Activated CD4-positive, alpha-beta memory T cell treated with anti-CD3 and anti-CD28 coated beads, Interleukin-2, amount 10 ng/mL, durations not matched to agents 7 days and 5 days (primary cell): Measurements from ENCODE around the gene SNX30. TPM values are rescaled to one million over a fixed set of nuclear protein-coding genes. Genes with fewer than 3 reads are reported as not detected.
A peak's percentile ranks its signal among the peaks of the same experiment; 100 is the strongest.
"Not testable (repeated sequence)": the region's sequence is repeated elsewhere in the genome, so short reads cannot be mapped to it uniquely, and the experiment has no call there.

Experiments used
- CTCF ChIA-PET: fragments of 350-600 bp; sonication (Branson Sonifier 250); formaldehyde crosslinking; loops from one replicate; lab custom pipeline; 2021; ENCODE audit warnings: antibody characterized with exemption, inconsistent platforms; lab: Charles Lee
- POLR2A ChIA-PET: fragments of 350-600 bp; sonication (Branson Sonifier 250); formaldehyde crosslinking; loops from one replicate; lab custom pipeline; 2021; ENCODE audit warnings: antibody characterized with exemption; lab: Charles Lee
- DNase-seq: peaks from one replicate; pipeline ENCODE4 v3.0.0-alpha.2; 2020
- H3K27ac Mint-ChIP-seq: one replicate; pipeline ENCODE4 v1.8.0; 2021; ENCODE audit warnings: mild to moderate bottlenecking, mixed read lengths
- H3K27me3 Mint-ChIP-seq: one replicate; pipeline ENCODE4 v1.8.0; 2021; ENCODE audit warnings: mixed read lengths
- H3K36me3 Mint-ChIP-seq: one replicate; pipeline ENCODE4 v1.8.0; 2021; ENCODE audit warnings: low read depth, mixed read lengths
- H3K4me1 Mint-ChIP-seq: one replicate; pipeline ENCODE4 v1.8.0; 2021; ENCODE audit warnings: mixed read lengths
- H3K4me3 Mint-ChIP-seq: one replicate; pipeline ENCODE4 v1.8.0; 2021; ENCODE audit warnings: mild to moderate bottlenecking, mixed read lengths
- H3K9me3 Mint-ChIP-seq: one replicate; pipeline ENCODE4 v1.8.0; 2021; ENCODE audit warnings: mixed read lengths
- total RNA-seq, 2 experiments: library from RNA; stranded (reverse); gene quantifications; one replicate each; pipeline ENCODE4 v1.2.3, GENCODE V29; 2021

The SNX30 gene, protein sequence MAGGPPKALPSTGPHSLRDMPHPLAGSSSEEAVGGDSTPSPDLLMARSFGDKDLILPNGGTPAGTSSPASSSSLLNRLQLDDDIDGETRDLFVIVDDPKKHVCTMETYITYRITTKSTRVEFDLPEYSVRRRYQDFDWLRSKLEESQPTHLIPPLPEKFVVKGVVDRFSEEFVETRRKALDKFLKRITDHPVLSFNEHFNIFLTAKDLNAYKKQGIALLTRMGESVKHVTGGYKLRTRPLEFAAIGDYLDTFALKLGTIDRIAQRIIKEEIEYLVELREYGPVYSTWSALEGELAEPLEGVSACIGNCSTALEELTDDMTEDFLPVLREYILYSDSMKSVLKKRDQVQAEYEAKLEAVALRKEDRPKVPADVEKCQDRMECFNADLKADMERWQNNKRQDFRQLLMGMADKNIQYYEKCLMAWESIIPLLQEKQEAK
- 1 to 10 TPM; 8.2 to 8.4 TPM for total RNA-seq

DNA sequence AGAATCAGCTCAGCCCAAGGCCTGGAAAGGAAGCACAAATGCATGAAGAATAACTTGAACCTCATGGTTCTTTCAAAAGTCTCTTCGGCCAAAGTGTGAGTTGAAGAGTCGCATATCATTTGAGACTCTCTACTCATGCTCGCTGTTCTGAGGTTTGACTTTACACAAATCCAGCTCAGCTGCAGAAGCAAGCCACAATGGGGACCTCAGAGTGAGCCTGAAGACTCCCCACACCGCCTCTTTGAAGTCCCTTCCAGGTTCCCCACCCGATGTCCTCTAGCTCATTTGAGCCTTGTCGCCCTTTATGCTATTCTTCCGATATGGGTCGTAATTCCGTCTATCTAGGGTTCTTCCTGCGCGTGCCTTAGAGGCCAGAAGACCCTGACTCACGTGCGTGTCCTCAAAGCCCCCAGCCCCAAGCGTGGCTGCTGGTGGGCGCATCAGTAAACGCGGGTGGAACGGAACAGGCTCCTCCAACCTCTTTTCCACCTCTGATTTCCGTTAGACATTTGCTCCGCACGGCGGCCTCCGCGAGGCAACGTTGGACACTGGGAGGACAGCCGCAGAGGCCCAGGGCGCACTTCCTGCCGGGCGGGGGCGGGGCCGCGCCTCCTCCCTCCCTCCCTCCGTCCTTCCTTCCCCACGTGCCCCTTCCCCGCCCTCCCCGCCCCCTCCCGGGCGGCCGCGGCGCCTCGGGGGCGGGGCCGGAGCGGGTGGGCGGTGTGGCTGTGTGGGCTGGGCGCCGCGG lies at the start of gene SNX30:
SNX30 (plus strand) TSS at position 745 of the 748 bp plus-strand sequence. CDS start 242 bp downstream, outside the sequence.
- H3K36me3 Mint-ChIP-seq = peaks cover 2% of the 10 kb centered on the region
- POLR2A ChIA-PET = interaction anchor here (1.2 to 5.7 kb wide), 6 partner anchors 13 to 373 kb away, joined by 3 to 49 read pairs (median 4); partner anchors contain the start of genes HSDL2, INIP and KIAA1958
- peaks cover 7% of the 10 kb centered on the region for H3K27me3 Mint-ChIP-seq
- H3K4me1 Mint-ChIP-seq = peaks cover 56% of the 10 kb centered on the region
- peak within 1 kb of the TSS; percentile 78 for H3K4me3 Mint-ChIP-seq
- DNase-seq = peak; percentile 83
- H3K9me3 Mint-ChIP-seq = no peaks in the 10 kb centered on the region
- H3K27ac Mint-ChIP-seq = peak within 1 kb of the TSS; percentile 72
- CTCF ChIA-PET = interaction anchor here (1.2 to 1.3 kb wide), 2 partner anchors 31 to 33 kb away, joined by 4 read pairs; partner anchors contain the start of gene INIP

- POLR2A ChIA-PET = no interaction called here
- CTCF ChIA-PET = no interaction called here
- no peak for DNase-seq
- Mint-ChIP-seq H3K4me3 (no peak overlapping the region), H3K27ac (no peak overlapping the region), H3K36me3 (peaks cover 28% of the 10 kb centered on the region), H3K4me1 (peaks cover 15% of the 10 kb centered on the region), H3K27me3 (no peaks in the 10 kb centered on the region), H3K9me3 (no peaks in the 10 kb centered on the region)
These were observed 47.3 kb upstream of the SNX30 start for GRCh38 chr9:112703304-112703703.

GRCh38 chr9:112705768-112706427 lies 44.7 kb upstream of the SNX30 start:
- CTCF ChIA-PET = no interaction called here
- H3K27me3 Mint-ChIP-seq = no peaks in the 10 kb centered on the region
- POLR2A ChIA-PET = no interaction called here
- H3K4me3 Mint-ChIP-seq = no peak overlapping the region
- peaks cover 3% of the 10 kb centered on the region for H3K4me1 Mint-ChIP-seq
- peaks cover 21% of the 10 kb centered on the region for H3K36me3 Mint-ChIP-seq
- no peaks in the 10 kb centered on the region for H3K9me3 Mint-ChIP-seq
- H3K27ac Mint-ChIP-seq = no peak overlapping the region
- no peak for DNase-seq

DNA sequence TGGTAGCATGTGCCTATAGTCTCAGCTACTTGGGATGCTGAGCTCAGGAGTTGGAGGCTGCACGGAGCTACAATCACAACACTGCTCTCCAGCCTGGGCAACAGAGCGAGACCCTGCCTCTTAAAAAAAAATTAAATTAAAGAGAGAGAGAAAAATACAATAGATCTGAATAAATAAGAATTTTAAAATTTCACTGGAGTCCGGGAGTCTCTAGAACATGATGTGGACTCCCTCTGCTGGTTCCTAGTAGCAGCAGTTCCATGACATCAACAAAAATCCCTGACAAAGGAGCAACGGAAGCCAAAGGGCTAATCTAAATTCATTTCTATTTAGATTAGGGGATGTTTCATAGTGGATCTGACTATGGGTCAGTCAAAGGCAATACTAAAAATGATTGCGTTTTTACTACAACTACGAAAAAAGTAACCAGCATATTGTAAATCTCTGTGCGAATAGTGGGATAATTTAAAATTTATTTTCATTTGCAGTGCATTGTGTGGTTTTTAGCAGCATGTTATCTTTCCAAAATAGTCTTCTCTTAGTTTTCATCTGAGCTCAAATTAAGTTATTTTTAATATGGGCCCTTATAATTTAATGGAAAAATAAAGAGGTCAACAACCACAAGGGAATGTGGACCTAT lies 39.4 kb upstream of the SNX30 start:
- ChIA-PET CTCF (interaction anchor here (1.0 to 1.5 kb wide), 2 partner anchors 82 to 331 kb away, joined by 3 to 4 read pairs; partner anchors contain the start of gene HSDL2), POLR2A (no interaction called here)
- H3K4me1 Mint-ChIP-seq = peaks cover 26% of the 10 kb centered on the region
- no peak overlapping the region for H3K4me3 Mint-ChIP-seq
- no peaks in the 10 kb centered on the region for H3K9me3 Mint-ChIP-seq
- no peaks in the 10 kb centered on the region for H3K27me3 Mint-ChIP-seq
- no peak overlapping the region for H3K27ac Mint-ChIP-seq
- peaks cover 30% of the 10 kb centered on the region for H3K36me3 Mint-ChIP-seq
- DNase-seq = no peak

GRCh38 chr9:112712678-112713077 lies 37.9 kb upstream of the SNX30 start:
- Mint-ChIP-seq H3K27me3 (no peaks in the 10 kb centered on the region), H3K9me3 (no peaks in the 10 kb centered on the region), H3K36me3 (peaks cover 28% of the 10 kb centered on the region), H3K4me3 (no peak overlapping the region), H3K4me1 (peaks cover 35% of the 10 kb centered on the region), H3K27ac (no peak overlapping the region)
- ChIA-PET CTCF (interaction anchor here (1.1 to 1.5 kb wide), 2 partner anchors 9 to 80 kb away, joined by 3 to 4 read pairs; no protein-coding TSS in a partner anchor), POLR2A (interaction anchor here (0.9 kb wide), 1 partner anchor 43 kb away, joined by 3 read pairs; no protein-coding TSS in a partner anchor)
- no peak for DNase-seq

GRCh38 chr9:112717661-112718331 lies 32.8 kb upstream of the SNX30 start, which contains the start of gene INIP:
INIP (minus strand) TSS chr9:112718117; CDS start chr9:112716485, 1,632 bp downstream.
- ChIA-PET CTCF (interaction anchor here (0.6 to 2.2 kb wide), 18 partner anchors 13 to 643 kb away, joined by 3 to 15 read pairs (median 4); partner anchors contain the start of genes HSDL2 and SNX30), POLR2A (interaction anchor here (0.6 to 3.9 kb wide), 13 partner anchors 9 to 1056 kb away, joined by 3 to 49 read pairs (median 4); partner anchors contain the start of genes GNG10, HSDL2, KIAA1958 and SNX30)
- peak within 1 kb of the TSS; percentile 99 for H3K27ac Mint-ChIP-seq
- peak; percentile 98 for DNase-seq
- peaks cover 43% of the 10 kb centered on the region for H3K4me1 Mint-ChIP-seq
- no peaks in the 10 kb centered on the region for H3K27me3 Mint-ChIP-seq
- peaks cover 8% of the 10 kb centered on the region for H3K36me3 Mint-ChIP-seq
- peak within 1 kb of the TSS; percentile 94 for H3K4me3 Mint-ChIP-seq
- no peaks in the 10 kb centered on the region for H3K9me3 Mint-ChIP-seq

- Mint-ChIP-seq H3K9me3 (no peaks in the 10 kb centered on the region), H3K27ac (peak overlapping the region; percentile 5), H3K4me3 (no peak overlapping the region), H3K36me3 (no peaks in the 10 kb centered on the region), H3K27me3 (no peaks in the 10 kb centered on the region), H3K4me1 (peaks cover 36% of the 10 kb centered on the region)
- CTCF ChIA-PET = interaction anchor here (1.0 kb wide), 2 partner anchors 31 to 74 kb away, joined by 4 to 6 read pairs; partner anchors contain the start of gene SNX30
- POLR2A ChIA-PET = interaction anchor here (2.7 to 3.9 kb wide), 2 partner anchors 32 to 340 kb away, joined by 18 to 49 read pairs; partner anchors contain the start of genes HSDL2 and SNX30
- no peak for DNase-seq
These were observed 31.3 kb upstream of the SNX30 start for GRCh38 chr9:112719241-112719691.

DNA sequence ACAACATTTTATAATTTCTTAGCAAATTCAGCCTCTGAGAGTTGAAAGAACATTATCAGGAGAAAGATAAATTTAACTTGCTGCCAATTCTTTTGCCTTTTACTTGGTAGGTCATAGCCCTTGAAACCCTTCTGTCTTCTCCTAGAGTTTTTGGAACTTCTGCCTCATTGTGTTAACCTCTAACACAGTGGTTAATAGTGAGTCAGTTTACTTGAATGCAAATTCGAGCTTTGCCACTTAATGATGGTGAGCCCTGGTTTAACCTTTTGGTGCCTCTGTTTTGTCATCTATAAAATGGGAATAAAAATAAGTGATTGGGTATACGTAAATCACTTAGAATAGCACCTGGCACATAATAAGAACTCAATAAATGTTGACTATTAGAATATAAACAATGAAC lies 30.9 kb upstream of the SNX30 start:
- POLR2A ChIA-PET = interaction anchor here (3.9 kb wide), 1 partner anchor 32 kb away, joined by 49 read pairs; the partner anchor contains the start of gene SNX30
- Mint-ChIP-seq H3K27ac (no peak overlapping the region), H3K4me3 (no peak overlapping the region), H3K27me3 (no peaks in the 10 kb centered on the region), H3K4me1 (peaks cover 34% of the 10 kb centered on the region), H3K36me3 (no peaks in the 10 kb centered on the region), H3K9me3 (no peaks in the 10 kb centered on the region)
- CTCF ChIA-PET = interaction anchor here (1.0 kb wide), 2 partner anchors 31 to 73 kb away, joined by 4 to 6 read pairs; partner anchors contain the start of gene SNX30
- no peak for DNase-seq

- peaks cover 31% of the 10 kb centered on the region for H3K4me1 Mint-ChIP-seq
- ChIA-PET POLR2A (interaction anchor here (3.9 kb wide), 1 partner anchor 31 kb away, joined by 49 read pairs; the partner anchor contains the start of gene SNX30), CTCF (interaction anchor here (0.5 to 0.7 kb wide), 2 partner anchors 14 to 686 kb away, joined by 3 read pairs; no protein-coding TSS in a partner anchor)
- no peak overlapping the region for H3K4me3 Mint-ChIP-seq
- no peaks in the 10 kb centered on the region for H3K36me3 Mint-ChIP-seq
- H3K27me3 Mint-ChIP-seq = no peaks in the 10 kb centered on the region
- H3K27ac Mint-ChIP-seq = no peak overlapping the region
- DNase-seq = no peak
- H3K9me3 Mint-ChIP-seq = no peaks in the 10 kb centered on the region
These were observed 30.3 kb upstream of the SNX30 start for GRCh38 chr9:112720113-112720780.

DNA sequence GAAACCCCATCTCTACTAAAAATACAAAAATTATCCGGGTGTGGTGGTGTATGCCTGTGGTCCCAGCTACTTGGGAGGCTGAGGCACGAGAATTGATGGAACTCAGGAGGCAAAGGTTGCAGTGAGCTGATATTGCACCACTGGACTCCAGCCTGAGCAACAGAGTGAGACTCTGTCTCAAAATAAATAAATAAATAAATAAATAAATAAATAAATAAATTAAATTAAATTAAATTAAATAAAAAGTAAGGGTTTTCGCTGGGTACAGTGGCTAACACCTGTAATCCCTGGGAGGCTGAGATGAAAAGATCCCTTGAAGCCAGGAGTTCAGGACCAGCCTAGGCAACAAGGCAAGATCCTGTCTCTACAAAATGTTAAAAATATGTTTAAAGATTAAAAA lies 27.8 kb upstream of the SNX30 start:
- POLR2A ChIA-PET, H3K27me3 Mint-ChIP-seq, DNase-seq, H3K9me3 Mint-ChIP-seq, H3K27ac Mint-ChIP-seq, H3K4me3 Mint-ChIP-seq, H3K36me3 Mint-ChIP-seq: not testable (repeated sequence)
- CTCF ChIA-PET = interaction anchor here (1.3 kb wide), 1 partner anchor 10 kb away, joined by 3 read pairs; no protein-coding TSS in a partner anchor
- peaks cover 17% of the 10 kb centered on the region for H3K4me1 Mint-ChIP-seq

DNA sequence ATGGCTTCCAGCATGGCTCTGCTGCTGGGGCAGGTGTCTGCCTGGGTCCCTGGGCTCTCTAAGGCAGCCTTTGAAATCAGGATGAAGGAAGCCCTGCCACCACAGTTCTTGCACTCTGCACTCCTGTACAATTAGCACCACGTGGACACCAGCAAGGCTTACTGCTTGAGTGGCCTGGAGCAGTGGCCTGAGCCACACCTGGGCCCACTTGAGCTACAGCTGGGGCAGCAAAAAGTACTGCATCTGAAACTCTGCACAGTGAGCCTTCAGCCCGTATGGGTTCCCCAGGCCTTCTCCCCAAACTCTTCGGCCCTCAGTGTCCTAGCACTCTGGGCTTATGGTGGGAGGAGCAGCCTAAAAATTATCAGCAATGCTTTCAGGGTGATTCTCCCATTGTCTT lies 24.6 kb upstream of the SNX30 start:
- no peak for DNase-seq
- H3K4me1 Mint-ChIP-seq = no peaks in the 10 kb centered on the region
- no peaks in the 10 kb centered on the region for H3K36me3 Mint-ChIP-seq
- ChIA-PET CTCF (no interaction called here), POLR2A (no interaction called here)
- no peak overlapping the region for H3K27ac Mint-ChIP-seq
- H3K9me3 Mint-ChIP-seq = no peaks in the 10 kb centered on the region
- no peaks in the 10 kb centered on the region for H3K27me3 Mint-ChIP-seq
- no peak overlapping the region for H3K4me3 Mint-ChIP-seq
